Measurements from ENCODE around the gene SLAMF1.
"Not testable (repeated sequence)": the region's sequence is repeated elsewhere in the genome, so short reads cannot be mapped to it uniquely, and the experiment has no call there.

Gene SLAMF1

DNA sequence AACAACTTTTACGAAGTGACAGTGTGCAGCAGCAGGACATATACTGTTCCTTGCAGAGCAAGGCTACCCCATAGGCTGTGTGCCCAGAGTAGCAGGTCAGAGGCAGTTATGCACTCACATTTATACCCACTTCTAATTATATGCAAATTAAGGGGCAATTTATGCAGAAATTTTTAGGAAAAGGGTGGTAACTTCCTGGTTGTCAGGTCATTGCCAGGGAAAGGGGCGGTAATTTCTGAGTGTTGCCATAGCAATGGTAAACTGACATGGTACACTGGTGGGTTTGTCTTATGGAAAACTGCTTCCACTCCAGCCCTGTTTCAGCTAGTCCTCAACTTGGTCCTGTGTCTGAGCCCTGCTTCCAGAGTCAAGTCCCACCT, 12.0 kb upstream of the SLAMF1 start:
- H3K27me3 ChIP-seq (ENCODE audit: control insufficient read depth, insufficient read depth, low read length) = no peaks in the 10 kb centered on the region
- H3K4me1 ChIP-seq (ENCODE audit: control insufficient read depth, insufficient read depth, low read length) = no peaks in the 10 kb centered on the region
- no peak overlapping the region for H3K4me3 ChIP-seq (ENCODE audit: low read length)
- no peaks in the 10 kb centered on the region for H3K9me3 ChIP-seq (ENCODE audit: control insufficient read depth, low read length)
- no peaks in the 10 kb centered on the region for H3K36me3 ChIP-seq (ENCODE audit: control insufficient read depth, insufficient read depth, low read length)
- H3K9ac ChIP-seq (ENCODE audit: low read length) = no peak overlapping the region

DNA sequence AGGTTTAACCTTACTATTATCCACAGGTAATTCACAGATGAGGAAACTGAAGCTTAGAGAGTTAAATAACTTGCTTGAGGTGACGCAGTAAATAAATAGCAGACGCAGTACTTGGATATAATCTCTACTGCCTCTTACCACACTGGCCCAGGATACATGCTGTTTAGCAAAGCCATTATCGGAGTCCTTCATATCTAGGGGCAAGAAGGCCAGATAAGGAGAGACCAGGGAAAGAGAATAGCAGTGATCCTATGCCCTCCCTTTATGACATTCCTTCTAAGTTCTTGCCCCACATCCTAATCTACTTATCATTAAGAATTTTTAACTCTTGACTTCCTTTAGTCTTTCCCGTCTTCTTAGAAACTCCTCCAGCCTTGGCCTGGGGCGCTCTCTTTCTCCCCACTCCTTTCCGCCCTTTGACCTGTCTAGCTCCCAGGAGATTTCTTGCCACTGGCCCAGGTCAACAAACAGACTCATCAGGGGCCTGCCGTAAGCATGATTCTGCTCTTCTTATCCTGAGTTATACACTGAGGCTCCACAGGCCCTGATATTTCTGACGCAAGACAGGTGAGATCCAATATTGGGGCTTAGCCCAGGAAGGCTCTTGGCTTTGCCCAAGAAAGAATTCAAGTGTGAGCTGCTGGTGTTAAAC, 11.4 kb upstream of the SLAMF1 start:
- Histone ChIP-seq H3K27me3 (ENCODE audit: control insufficient read depth, insufficient read depth, low read length) (no peaks in the 10 kb centered on the region), H3K9me3 (ENCODE audit: control insufficient read depth, low read length) (no peaks in the 10 kb centered on the region), H3K4me3 (ENCODE audit: low read length) (no peak overlapping the region), H3K36me3 (ENCODE audit: control insufficient read depth, insufficient read depth, low read length) (no peaks in the 10 kb centered on the region), H3K9ac (ENCODE audit: low read length) (no peak overlapping the region), H3K4me1 (ENCODE audit: control insufficient read depth, insufficient read depth, low read length) (no peaks in the 10 kb centered on the region)

DNA sequence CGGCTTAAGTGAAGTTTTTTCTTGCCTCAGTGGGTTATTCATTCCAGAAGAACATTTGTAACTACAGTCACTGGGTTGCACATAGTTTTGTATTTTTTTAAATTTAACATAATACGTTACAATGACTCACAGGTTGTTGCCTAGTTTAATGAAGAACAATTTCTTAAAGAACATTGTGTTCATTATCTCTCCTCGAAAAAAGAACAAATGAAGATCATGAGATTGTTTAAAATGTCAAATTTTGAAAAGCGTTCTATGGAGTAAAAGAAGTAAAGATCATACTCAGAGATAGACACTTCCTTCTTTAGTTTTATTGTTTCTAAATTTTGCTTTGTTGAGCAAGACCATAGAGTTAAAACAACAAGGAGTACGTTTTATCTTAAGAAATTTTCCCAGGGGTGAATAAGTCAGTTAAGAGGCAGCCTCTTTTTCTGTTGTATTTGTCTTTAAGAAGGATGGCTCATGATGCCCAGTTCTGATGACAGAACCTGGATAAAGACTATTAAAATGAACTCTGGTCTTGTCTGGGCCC, 10.5 kb upstream of the SLAMF1 start:
- Histone ChIP-seq H3K9me3 (ENCODE audit: control insufficient read depth, low read length) (no peaks in the 10 kb centered on the region), H3K36me3 (ENCODE audit: control insufficient read depth, insufficient read depth, low read length) (no peaks in the 10 kb centered on the region), H3K27me3 (ENCODE audit: control insufficient read depth, insufficient read depth, low read length) (no peaks in the 10 kb centered on the region), H3K4me1 (ENCODE audit: control insufficient read depth, insufficient read depth, low read length) (no peaks in the 10 kb centered on the region), H3K9ac (ENCODE audit: low read length) (no peak overlapping the region), H3K4me3 (ENCODE audit: low read length) (no peak overlapping the region)

DNA sequence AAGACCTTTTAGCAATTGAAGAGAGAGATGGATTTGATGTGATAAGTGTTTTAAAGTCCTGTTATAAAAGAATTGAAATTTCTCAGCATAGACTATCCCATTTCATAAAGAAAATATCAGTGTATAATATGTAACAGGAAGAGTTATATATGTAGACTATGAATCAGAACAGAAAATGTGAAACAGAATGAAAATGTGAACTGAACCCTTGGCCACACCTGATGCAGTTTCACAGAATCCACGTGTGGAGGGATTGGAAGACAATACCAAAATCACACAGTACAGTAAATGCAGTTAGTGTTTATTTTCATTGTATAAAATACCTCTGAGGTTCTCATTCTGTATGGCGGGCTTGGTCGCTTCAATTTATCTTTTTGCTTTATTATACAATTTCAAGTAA, 9.9 kb upstream of the SLAMF1 start:
- H3K4me1 ChIP-seq (ENCODE audit: control insufficient read depth, insufficient read depth, low read length) = no peaks in the 10 kb centered on the region
- H3K9me3 ChIP-seq (ENCODE audit: control insufficient read depth, low read length) = no peaks in the 10 kb centered on the region
- H3K4me3 ChIP-seq (ENCODE audit: low read length) = no peak overlapping the region
- no peaks in the 10 kb centered on the region for H3K36me3 ChIP-seq (ENCODE audit: control insufficient read depth, insufficient read depth, low read length)
- H3K9ac ChIP-seq (ENCODE audit: low read length) = no peak overlapping the region
- H3K27me3 ChIP-seq (ENCODE audit: control insufficient read depth, insufficient read depth, low read length) = no peaks in the 10 kb centered on the region

DNA sequence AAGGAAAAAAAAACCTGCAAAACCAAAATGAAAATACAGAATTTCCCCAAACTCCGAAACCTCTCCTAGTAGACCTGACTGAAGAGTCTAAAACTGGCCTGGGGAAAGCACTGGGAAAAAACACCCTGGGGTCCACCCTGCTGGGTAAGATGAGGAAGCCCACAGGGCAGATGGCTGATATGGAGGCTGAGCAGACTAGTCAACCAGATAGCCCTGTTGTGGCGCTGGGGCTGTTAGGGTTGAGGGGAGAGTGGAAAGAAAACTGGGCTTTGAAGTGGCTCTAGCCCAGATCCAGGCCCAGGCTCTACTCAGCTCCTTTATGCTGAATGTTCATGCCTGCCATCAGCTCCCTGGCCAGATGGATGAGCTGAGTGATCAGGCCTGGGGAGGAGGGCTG, 6.8 kb upstream of the SLAMF1 start:
- Histone ChIP-seq H3K36me3 (ENCODE audit: control insufficient read depth, insufficient read depth, low read length) (no peaks in the 10 kb centered on the region), H3K27me3 (ENCODE audit: control insufficient read depth, insufficient read depth, low read length) (no peaks in the 10 kb centered on the region), H3K9ac (ENCODE audit: low read length) (no peak overlapping the region), H3K4me1 (ENCODE audit: control insufficient read depth, insufficient read depth, low read length) (no peaks in the 10 kb centered on the region), H3K4me3 (ENCODE audit: low read length) (no peak overlapping the region), H3K9me3 (ENCODE audit: control insufficient read depth, low read length) (no peaks in the 10 kb centered on the region)

DNA sequence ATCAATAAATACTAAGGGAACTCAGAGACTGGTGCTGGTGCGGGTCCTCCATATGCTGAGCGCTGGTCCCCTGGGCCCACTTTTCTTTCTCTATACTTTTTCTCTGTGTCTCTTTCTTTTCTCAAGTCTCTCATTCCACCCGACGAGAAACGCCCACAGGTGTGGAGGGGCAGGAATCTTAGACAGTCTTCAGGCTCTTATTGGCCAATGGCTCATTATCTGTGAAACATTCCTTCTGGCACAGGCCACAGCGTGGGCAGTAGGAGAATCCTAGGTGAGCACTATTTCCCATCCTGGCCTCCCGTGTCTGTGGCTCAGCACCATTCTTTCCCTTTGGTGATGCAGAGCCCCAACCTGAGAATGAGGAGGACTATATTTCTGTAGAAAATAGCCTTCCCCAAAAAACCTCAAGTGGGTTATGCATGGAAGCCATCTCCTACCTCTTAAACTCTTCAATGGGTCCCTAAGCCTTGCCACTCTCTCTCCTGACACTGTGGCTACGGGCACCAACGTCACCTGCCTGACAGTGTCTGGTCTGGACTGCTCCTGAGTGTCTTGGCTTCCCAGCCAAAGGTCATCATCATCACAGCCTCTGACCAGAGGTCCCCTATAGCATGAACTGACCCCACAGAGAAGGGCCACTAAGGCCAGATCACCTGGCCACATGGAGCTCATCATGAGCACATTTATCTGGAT, 6.2 kb upstream of the SLAMF1 start:
- no peak overlapping the region for H3K4me3 ChIP-seq (ENCODE audit: low read length)
- no peak overlapping the region for H3K9ac ChIP-seq (ENCODE audit: low read length)
- H3K9me3 ChIP-seq (ENCODE audit: control insufficient read depth, low read length) = no peaks in the 10 kb centered on the region
- H3K27me3 ChIP-seq (ENCODE audit: control insufficient read depth, insufficient read depth, low read length) = no peaks in the 10 kb centered on the region
- no peaks in the 10 kb centered on the region for H3K4me1 ChIP-seq (ENCODE audit: control insufficient read depth, insufficient read depth, low read length)
- H3K36me3 ChIP-seq (ENCODE audit: control insufficient read depth, insufficient read depth, low read length) = no peaks in the 10 kb centered on the region

DNA sequence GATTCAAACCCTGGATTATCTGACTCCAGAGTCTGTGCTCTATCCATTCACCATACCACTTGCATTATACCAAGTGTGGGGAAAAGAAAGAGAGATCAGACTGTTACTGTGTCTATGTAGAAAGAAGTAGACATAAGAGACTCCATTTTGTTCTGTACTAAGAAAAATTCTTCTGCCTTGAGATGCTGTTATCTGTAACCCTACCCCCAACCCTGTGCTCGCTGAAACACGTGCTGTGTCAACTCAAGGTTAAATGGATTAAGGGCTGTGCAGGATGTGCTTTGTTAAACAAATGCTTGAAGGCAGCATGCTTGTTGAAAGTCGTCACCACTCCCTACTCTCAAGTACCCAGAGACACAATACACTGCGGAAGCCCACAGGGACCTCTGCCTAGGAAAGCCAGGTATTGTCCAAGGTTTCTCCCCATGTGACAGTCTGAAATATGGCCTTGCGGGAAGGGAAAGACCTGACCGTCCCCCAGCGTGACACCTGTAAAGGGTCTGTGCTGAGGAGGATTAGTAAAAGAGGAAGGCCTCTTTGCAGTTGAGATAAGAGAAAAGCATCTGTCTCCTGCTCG, 5.3 kb upstream of the SLAMF1 start:
- not testable (repeated sequence) for H3K27me3 ChIP-seq (ENCODE audit: control insufficient read depth, insufficient read depth, low read length); H3K4me3 ChIP-seq (ENCODE audit: low read length); H3K9me3 ChIP-seq (ENCODE audit: control insufficient read depth, low read length); H3K9ac ChIP-seq (ENCODE audit: low read length); H3K36me3 ChIP-seq (ENCODE audit: control insufficient read depth, insufficient read depth, low read length); H3K4me1 ChIP-seq (ENCODE audit: control insufficient read depth, insufficient read depth, low read length)

DNA sequence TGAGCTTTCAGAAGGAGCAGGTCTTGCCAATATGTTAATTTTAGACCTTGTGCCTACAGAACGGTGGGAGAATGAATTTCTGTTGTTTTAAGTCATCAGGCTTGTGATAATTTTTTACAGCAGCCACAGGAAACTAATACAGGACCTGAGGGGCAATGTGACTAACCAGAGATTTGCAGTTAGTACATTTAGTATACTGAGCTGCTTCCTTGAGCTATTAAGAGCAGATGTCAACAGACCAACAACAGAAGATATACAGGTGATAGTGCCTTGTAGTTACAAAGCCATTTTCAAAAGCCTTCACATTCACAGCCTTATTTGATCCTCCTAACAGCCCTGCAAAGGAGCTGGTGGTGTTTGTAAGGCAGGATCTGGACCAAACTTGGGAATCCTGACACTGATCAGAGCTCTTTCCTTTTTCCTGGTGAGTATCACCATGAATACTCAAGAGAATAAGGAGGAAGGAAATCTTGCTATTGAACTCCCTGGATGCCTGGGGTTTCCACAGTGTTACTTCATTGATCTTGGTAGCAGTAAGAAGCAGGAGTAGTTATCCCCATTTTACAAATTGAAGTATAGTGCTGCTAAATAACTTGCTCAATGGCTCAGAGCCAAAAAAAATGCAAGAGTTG, 4.7 kb upstream of the SLAMF1 start:
- no peaks in the 10 kb centered on the region for H3K36me3 ChIP-seq (ENCODE audit: control insufficient read depth, insufficient read depth, low read length)
- no peak overlapping the region for H3K9ac ChIP-seq (ENCODE audit: low read length)
- H3K27me3 ChIP-seq (ENCODE audit: control insufficient read depth, insufficient read depth, low read length) = no peaks in the 10 kb centered on the region
- H3K4me3 ChIP-seq (ENCODE audit: low read length) = no peak overlapping the region
- no peaks in the 10 kb centered on the region for H3K9me3 ChIP-seq (ENCODE audit: control insufficient read depth, low read length)
- no peaks in the 10 kb centered on the region for H3K4me1 ChIP-seq (ENCODE audit: control insufficient read depth, insufficient read depth, low read length)

DNA sequence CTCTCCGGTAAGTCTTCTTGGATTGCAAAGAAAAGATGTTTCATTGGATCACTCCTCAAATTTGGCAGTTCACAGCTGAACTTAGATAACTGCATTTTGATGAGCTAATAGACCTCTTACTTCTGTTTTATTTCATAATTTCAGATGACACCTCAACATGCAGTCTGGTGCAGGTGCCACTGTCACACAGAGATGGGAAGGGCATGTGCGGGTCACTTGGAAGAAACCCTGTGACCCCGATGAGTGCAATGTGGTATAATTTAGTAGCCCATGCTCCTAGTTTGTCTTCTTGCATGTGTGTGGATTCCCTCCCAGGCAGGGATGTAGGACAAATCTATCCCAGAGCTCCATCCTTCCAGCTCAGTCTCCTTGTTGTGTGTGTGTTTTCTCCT, 481 bp upstream of the SLAMF1 start:
- no peaks in the 10 kb centered on the region for H3K36me3 ChIP-seq (ENCODE audit: control insufficient read depth, insufficient read depth, low read length)
- no peak overlapping the region for H3K9ac ChIP-seq (ENCODE audit: low read length)
- H3K27me3 ChIP-seq (ENCODE audit: control insufficient read depth, insufficient read depth, low read length) = no peaks in the 10 kb centered on the region
- no peak overlapping the region for H3K4me3 ChIP-seq (ENCODE audit: low read length)
- no peaks in the 10 kb centered on the region for H3K9me3 ChIP-seq (ENCODE audit: control insufficient read depth, low read length)
- H3K4me1 ChIP-seq (ENCODE audit: control insufficient read depth, insufficient read depth, low read length) = peaks cover 7% of the 10 kb centered on the region

DNA sequence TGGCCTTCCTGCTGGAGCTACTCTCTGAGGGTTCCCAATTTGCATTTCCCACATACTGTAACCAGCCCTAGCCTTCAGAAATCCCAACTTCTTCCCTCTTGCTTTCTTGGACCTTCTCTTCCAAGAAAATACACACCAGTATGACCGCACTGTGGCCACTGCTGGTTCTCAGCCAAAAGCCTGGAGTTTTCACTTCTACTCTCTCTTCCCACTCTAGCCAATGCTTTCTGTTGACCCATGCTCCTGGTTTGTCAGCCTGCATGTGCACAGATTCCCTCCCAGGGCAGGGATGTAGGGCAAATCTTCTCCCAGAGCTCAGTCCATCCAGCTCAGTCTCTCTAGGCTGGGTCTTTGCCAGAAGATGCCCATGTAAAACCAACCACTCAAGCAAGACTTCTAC, 664 bp downstream of the SLAMF1 start:
- H3K36me3 ChIP-seq (ENCODE audit: control insufficient read depth, insufficient read depth, low read length) = no peaks in the 10 kb centered on the region
- H3K4me3 ChIP-seq (ENCODE audit: low read length) = no peak overlapping the region
- no peak overlapping the region for H3K9ac ChIP-seq (ENCODE audit: low read length)
- H3K9me3 ChIP-seq (ENCODE audit: control insufficient read depth, low read length) = no peaks in the 10 kb centered on the region
- peaks cover 7% of the 10 kb centered on the region for H3K4me1 ChIP-seq (ENCODE audit: control insufficient read depth, insufficient read depth, low read length)
- no peaks in the 10 kb centered on the region for H3K27me3 ChIP-seq (ENCODE audit: control insufficient read depth, insufficient read depth, low read length)

DNA sequence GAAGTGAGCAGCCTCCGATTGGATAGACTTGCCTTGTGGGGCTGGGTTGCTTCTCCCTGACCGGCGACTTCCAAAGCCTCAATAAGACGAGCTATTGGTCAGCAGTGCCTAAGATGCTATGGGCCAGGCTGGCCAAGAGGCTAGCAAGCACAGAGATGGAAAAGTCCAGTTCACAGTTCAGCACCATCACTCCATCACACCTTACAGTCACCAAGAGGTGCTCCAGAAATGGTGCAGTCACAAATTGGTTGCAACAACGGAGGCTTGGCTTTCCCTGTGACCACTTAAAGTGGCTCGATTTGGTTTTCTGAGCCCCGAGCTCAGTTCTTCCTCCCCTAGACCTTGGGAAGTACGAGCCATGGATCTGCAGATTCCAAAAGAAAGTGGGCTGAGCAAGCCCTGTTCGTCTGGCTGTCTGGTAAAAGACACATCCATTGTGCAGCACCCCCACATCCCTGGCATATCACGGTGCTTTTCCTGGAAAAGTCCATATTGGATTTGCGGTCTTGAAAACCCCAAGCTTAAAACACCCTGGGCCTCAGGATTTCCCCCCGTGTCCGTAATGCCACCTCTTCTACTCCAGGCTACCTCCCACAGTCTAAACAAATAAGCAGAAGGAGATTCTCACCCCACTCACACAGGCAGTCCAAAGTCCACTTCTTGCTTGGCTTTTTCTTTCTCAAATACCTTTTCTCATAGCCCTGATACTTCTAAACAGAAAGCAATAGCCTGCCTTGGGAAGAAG, 1.3 kb downstream of the SLAMF1 start:
- Histone ChIP-seq H3K9ac (ENCODE audit: low read length) (no peak overlapping the region), H3K27me3 (ENCODE audit: control insufficient read depth, insufficient read depth, low read length) (no peaks in the 10 kb centered on the region), H3K4me3 (ENCODE audit: low read length) (no peak overlapping the region), H3K9me3 (ENCODE audit: control insufficient read depth, low read length) (no peaks in the 10 kb centered on the region), H3K36me3 (ENCODE audit: control insufficient read depth, insufficient read depth, low read length) (no peaks in the 10 kb centered on the region), H3K4me1 (ENCODE audit: control insufficient read depth, insufficient read depth, low read length) (peaks cover 7% of the 10 kb centered on the region)

DNA sequence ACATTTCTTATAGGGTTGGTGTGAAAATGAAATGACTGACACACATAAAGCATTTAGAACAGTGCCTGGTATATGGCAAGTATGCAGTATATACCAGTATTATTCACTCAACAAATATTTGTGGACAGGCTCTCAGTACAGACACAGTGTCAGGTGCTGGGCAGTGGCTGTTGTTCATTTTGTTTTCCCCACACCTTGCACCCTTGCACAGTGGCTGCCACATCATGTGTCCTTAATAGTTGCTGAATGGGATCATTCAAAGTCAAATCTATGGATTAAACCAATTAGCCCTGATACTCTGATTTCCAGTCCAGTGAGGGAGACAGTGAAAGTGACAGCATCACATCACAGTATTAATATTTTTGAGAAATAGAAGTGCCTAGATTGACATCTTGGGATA, 2.4 kb downstream of the SLAMF1 start:
- H3K9ac ChIP-seq (ENCODE audit: low read length) = no peak overlapping the region
- no peaks in the 10 kb centered on the region for H3K36me3 ChIP-seq (ENCODE audit: control insufficient read depth, insufficient read depth, low read length)
- H3K4me3 ChIP-seq (ENCODE audit: low read length) = no peak overlapping the region
- peaks cover 12% of the 10 kb centered on the region for H3K4me1 ChIP-seq (ENCODE audit: control insufficient read depth, insufficient read depth, low read length)
- no peaks in the 10 kb centered on the region for H3K9me3 ChIP-seq (ENCODE audit: control insufficient read depth, low read length)
- no peaks in the 10 kb centered on the region for H3K27me3 ChIP-seq (ENCODE audit: control insufficient read depth, insufficient read depth, low read length)
